Activated T-cell treated with anti-CD3 and anti-CD28 coated beads, Interleukin-2, amount 50 U/mL, for 48 hours (primary cell): ENCODE results near the gene DCTN2.
A peak's percentile ranks its signal among the peaks of the same experiment; 100 is the strongest.
"Not testable (repeated sequence)": the region's sequence is repeated elsewhere in the genome, so short reads cannot be mapped to it uniquely, and the experiment has no call there.

Experiments used
- DNase-seq, 2 experiments: peaks; one replicate each; pipeline ENCODE4 v3.0.0-alpha.2; 2020

DCTN2 gene

DNA sequence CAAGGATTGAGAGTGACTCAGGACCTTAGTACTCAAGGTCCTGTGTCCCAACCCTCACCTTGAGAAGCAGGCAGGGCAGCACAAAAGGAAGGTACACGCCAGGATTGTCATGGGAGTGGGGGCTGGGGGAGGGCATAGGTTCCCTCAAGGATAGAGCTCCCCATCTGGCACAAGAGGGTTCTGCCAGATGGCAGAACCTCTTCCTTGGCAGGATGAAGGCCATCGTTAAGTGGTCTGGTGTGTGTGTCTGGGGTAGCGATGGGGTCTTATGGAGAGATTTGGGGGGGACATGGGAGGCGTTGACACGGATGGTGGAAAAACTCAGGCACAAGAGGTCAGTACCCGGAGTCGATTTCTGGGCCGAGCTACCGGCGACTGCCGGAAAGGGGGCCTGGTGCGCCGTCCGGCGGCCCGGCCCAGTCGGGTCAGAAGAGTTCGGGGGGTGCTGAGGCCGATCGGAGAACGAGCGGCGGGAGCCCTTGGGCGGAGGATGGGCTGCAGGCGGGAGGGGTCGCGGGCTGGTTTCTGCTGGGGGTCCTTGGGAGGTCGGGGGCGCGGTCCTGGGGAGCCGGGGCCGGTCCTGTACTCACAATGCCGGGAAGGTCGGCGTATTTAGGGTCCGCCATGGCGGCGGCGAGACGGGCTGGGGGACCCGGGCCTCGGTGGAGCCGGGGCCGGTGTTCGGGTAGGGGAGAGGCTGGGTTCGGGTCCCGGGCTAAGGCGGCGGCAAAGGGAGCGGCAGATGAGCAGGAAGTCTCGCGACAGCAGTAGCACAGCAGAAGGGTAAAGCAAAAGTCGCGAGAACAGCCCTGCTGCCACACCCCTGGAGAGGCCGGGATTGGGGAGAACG, at the start of gene DCTN2:
DCTN2 (minus strand) TSS at position 755 of the 850 bp plus-strand sequence; CDS start at position 626, 129 bp downstream.
- DNase-seq, result peak; percentile 96

DNA sequence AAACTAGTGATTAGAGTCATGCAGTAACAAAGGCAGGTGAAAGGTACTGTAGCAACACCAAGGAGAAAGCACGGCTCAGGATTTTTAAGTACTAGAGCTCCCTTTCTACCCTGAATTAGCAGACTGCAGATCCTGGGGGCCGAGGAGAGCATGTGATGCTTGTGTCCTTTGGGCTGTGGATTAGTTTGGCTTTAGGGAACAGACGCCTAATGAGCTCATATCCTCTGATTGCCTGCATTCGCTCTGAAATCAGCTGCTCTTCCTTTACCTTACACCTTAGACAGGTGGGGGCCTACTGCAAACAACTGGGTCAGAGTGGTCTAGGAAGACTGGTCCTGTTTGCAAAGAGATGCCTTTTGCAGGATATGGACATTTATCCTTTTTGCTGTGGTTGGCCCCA, 46.2 kb upstream of the DCTN2 start:
- no peak for DNase-seq

GRCh38 chr12:57592551-57593165, 45.7 kb upstream of the DCTN2 start:
- DNase-seq, result no peak

- no peak for DNase-seq
Measured at GRCh38 chr12:57591782-57592325, 44.9 kb upstream of the DCTN2 start.

GRCh38 chr12:57590864-57591781, 44.1 kb upstream of the DCTN2 start, which contains the start of gene PIP4K2C:
PIP4K2C (plus strand) TSS chr12:57591192; CDS start chr12:57591290, 98 bp downstream.
- peak; percentile 85 to 88 for DNase-seq

DNA sequence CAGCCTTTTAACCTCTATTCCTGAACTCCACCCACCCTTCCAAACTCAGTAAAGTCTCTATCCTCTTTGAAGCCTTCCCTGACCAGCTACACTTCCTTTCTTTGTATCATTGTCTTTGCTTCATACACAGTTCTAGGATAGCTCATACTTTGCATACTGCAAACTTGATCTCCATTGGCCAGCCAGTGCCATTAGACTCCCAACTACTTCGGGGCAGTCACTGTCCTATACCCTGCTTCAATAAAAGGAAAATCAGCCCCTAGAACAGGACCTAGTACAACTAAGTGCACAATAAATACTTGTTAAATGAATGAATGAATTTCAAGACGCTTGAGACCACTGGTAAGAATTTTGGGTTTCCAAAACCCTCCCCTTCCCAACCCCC, 43.5 kb upstream of the DCTN2 start:
- no peak for DNase-seq

GRCh38 chr12:57588951-57589610, 42.1 kb upstream of the DCTN2 start:
- DNase-seq, result not testable (repeated sequence)

DNA sequence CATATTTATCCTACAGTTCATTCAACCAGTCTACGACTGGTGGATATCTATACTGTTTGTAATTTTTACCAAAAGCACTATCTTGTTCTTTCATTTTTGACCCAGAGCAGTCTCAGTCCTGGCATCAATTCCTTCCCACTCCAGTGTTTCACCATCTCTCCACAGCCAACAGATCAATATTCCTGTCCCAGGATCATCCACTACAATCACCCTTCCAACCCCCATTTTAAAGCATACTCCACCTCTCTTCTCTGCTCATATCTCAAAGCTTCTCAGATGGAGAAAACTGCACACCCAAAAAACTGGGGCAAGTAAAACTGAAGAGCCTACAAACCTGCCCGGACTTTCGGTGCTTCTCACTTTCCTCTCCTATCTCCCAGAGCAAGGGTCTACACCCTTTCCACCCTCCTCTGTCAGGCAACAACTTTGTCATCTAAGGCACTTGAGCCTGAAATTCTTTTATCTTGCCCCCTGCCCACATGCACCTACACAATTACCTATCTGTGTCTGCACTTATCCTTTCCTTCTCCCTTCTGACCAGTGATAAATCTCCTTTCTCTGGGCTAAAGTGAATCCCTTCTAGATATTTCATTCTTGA, 39.9 kb upstream of the DCTN2 start:
- no peak for DNase-seq

- no peak for DNase-seq
Measured at GRCh38 chr12:57586128-57586527, 39.1 kb upstream of the DCTN2 start.

DNA sequence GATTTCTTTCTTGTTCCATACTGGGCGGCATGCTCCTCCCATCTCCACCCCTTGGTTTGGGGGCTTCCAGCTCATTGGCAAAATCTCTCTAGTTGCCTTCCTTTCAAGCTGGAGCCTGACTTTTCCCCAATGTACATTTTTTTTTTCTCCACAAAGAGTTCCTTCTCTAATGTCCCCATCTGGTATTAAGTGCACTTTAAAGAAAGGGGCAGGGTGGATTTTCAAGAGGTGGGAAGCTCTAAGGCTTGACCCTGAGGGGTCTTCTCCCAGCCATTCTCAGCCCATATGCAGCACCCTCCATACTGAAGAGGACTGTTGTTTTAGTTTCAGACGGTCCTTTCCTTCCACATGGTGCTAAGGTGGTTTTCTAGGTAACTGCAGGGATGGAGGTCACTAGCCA, 38.2 kb upstream of the DCTN2 start:
- no peak for DNase-seq

GRCh38 chr12:57584690-57585089, 37.7 kb upstream of the DCTN2 start:
- no peak for DNase-seq

- DNase-seq, result no peak
Measured at GRCh38 chr12:57584050-57584449, 37.1 kb upstream of the DCTN2 start.

DNA sequence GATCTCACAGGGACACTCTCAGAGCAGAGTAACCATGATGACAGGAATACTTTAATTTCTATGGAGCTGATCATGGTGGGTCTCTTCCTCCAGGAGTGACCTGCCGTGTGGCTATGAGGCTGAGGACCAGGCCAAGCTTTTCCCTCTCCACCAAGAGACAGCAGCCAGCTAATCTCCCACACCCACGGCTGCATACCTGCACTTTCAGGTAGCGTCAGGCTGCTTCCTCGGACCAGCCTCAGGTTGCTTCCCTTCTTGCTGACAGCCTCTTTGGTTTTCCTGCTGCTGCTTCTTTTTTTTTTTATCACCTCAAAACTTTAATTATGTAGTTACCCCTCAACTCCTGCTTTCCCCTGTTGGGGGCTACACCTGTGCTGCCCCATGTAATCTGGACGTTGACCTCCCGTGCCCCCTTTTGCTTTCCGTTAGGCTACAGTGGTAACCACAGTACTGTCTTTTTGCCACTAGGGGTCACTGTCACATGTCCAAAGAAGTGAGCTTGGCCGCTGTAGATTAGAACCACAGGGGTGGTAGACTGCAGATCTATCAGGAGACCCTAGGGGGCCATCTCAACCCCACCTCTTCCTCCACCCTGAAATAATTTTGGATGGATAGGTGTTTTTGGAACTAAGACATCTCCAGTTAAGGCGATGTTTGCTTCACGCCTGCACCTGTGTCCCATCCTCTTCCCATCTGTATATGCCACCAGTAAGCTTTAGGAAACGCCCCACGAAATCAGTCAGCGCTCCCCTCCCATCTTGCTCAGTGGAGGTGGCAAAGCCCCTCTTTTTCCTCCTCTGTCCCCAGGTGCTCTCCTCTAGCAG, 36.2 kb upstream of the DCTN2 start:
- DNase-seq, result peak; percentile 66 to 70

GRCh38 chr12:57582440-57582839, 35.4 kb upstream of the DCTN2 start:
- DNase-seq, result no peak

- no peak for DNase-seq
Measured at GRCh38 chr12:57581802-57582201, 34.8 kb upstream of the DCTN2 start.

- no peak for DNase-seq
Measured at GRCh38 chr12:57580466-57580795, 33.4 kb upstream of the DCTN2 start.

- no peak for DNase-seq
Measured at GRCh38 chr12:57579677-57580465, 32.9 kb upstream of the DCTN2 start.

DNA sequence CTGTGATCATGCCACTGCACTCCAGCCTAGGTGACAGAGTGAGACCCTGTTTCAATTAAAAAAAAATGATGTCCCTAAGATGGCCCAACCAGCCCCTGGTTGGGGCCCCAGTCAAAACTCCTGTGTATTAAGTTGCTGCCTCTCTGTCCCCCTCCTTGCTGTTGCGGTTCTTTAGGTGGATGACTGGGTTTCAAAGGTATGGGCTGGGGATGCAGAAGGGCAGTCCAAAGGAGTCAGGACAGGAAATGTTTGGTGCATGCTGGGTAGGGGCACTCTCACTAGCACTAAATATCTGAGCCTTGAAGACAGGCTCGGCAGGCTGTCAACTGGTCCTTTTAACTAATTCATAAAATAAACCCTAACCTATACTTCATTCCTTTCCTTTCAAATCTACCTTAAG, 32.0 kb upstream of the DCTN2 start:
- DNase-seq, result no peak

DNA sequence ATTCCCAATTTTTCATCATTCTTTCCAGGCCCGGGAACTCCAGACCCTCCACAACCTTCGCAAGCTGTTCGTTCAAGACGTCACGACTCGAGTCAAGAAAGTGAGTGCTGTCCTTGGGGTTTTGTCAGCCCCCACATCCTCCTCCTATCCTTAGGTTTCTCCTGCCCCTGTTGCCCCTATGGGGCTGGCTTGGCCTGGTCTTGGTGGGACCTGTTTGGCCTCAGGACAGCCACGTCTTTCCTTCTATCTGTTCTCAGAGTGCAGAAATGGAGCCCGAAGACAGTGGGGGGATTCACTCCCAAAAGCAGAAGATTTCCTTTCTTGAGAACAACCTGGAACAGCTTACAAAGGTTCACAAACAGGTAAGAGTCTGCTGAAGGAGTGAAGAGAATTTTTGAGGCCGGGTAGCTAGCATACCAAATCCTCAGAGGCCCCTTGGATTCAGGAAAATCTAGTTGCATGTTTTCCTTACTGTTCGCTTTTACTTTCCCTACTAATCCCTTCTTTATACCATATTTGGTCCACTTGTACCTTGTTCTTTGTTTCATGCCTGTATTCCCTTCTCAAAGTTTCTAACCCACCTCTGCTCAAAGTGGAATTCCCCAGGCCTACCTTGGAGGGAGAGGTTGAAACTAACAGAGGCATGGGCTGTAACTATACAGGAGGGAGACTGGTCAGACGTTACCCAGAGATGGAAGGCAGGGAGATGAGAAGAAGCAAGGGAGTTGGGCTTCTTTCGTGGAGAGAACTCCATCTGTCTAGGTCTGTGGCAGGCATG, 31.2 kb upstream of the DCTN2 start:
- DNase-seq, result no peak
